Liver (tissue), 9 donors: ENCODE measurements around the gene CRACR2A. TPM values are rescaled to one million over a fixed set of nuclear protein-coding genes. Genes with fewer than 3 reads are reported as not detected.

Experiments
- DNase-seq: peaks from one replicate; pipeline ENCODE4 v3.0.0-alpha.2; 2017; ENCODE audit warnings: low spot score
- H3K27ac ChIP-seq, 2 donors: one replicate each; pipeline ENCODE4 v1.7.0; 2013; ENCODE audit warnings: inconsistent platforms in 2 of 2, low read length in 2 of 2, control low read depth in 1 of 2, low read depth in 1 of 2, mild to moderate bottlenecking in 1 of 2
- H3K27me3 ChIP-seq, 4 donors: one replicate each; pipeline versions ENCODE4 v1.6.1 to v1.7.0; 2013; ENCODE audit warnings: low read length in 3 of 4, inconsistent platforms in 1 of 4, mild to moderate bottlenecking in 1 of 4, moderate library complexity in 1 of 4; ENCODE audit not compliant: control insufficient read depth in 4 of 4, insufficient read depth in 4 of 4
- H3K36me3 ChIP-seq, 4 donors: one replicate each; pipeline versions ENCODE4 v1.6.1 to v1.7.0; 2013; ENCODE audit warnings: low read length in 3 of 4, mild to moderate bottlenecking in 3 of 4, low read depth in 1 of 4, moderate library complexity in 1 of 4; ENCODE audit not compliant: control insufficient read depth in 4 of 4, insufficient read depth in 3 of 4
- H3K4me1 ChIP-seq, 4 donors: one replicate each; pipeline versions ENCODE4 v1.6.1 to v1.7.0; 2013; ENCODE audit warnings: low read length in 3 of 4, mild to moderate bottlenecking in 3 of 4, moderate library complexity in 1 of 4; ENCODE audit not compliant: control insufficient read depth in 4 of 4, insufficient read depth in 4 of 4
- H3K4me3 ChIP-seq, 3 donors: one replicate each; pipeline versions ENCODE4 v1.6.1 to v1.7.0; 2013; ENCODE audit warnings: low read length in 3 of 3, control low read depth in 1 of 3, low read depth in 1 of 3, mild to moderate bottlenecking in 1 of 3
- H3K9ac ChIP-seq, 2 donors: one replicate each; pipeline ENCODE4 v1.7.0; 2013; ENCODE audit warnings: low read length in 2 of 2, mild to moderate bottlenecking in 2 of 2, moderate library complexity in 2 of 2, control low read depth in 1 of 2, low read depth in 1 of 2
- H3K9me3 ChIP-seq, 4 donors: one replicate each; pipeline versions ENCODE4 v1.6.1 to v1.7.0; 2013; ENCODE audit warnings: low read length in 3 of 4; ENCODE audit not compliant: control insufficient read depth in 4 of 4
- FOXA1 ChIP-seq: IDR thresholded peaks from 2 replicates; pipeline ENCODE4 v1.6.1; 2016; ENCODE audit warnings: antibody characterized with exemption
- FOXA2 ChIP-seq: IDR thresholded peaks from 2 replicates; pipeline ENCODE4 v1.6.1; 2016; ENCODE audit warnings: antibody characterized with exemption
- GABPA ChIP-seq, 2 donors: IDR thresholded peaks in 1 of 2; conservative IDR thresholded peaks in 1 of 2; 2 replicates each; pipeline ENCODE4 v1.6.1; 2016; ENCODE audit warnings: antibody characterized with exemption in 2 of 2, mild to moderate bottlenecking in 1 of 2, moderate library complexity in 1 of 2
- HNF4A ChIP-seq, 2 donors: conservative IDR thresholded peaks; 2 replicates each; pipeline ENCODE4 v1.6.1; 2016; ENCODE audit warnings: antibody characterized with exemption in 2 of 2, mild to moderate bottlenecking in 2 of 2
- HNF4G ChIP-seq: IDR thresholded peaks from 2 replicates; pipeline ENCODE4 v1.6.1; 2016; ENCODE audit warnings: antibody characterized with exemption
- JUND ChIP-seq, 2 donors: IDR thresholded peaks; 2 replicates each; pipeline ENCODE4 v1.6.1; 2016; ENCODE audit warnings: antibody characterized with exemption in 2 of 2
- RAD21 ChIP-seq, 2 donors: IDR thresholded peaks; 2 replicates each; pipeline ENCODE4 v1.6.1; 2016; ENCODE audit warnings: antibody characterized with exemption in 2 of 2, mild to moderate bottlenecking in 2 of 2
- RXRA ChIP-seq, 2 donors: IDR thresholded peaks; 2 replicates each; pipeline ENCODE4 v1.6.1; 2017 to 2018; ENCODE audit warnings: antibody characterized with exemption in 2 of 2, mild to moderate bottlenecking in 1 of 2
- SP1 ChIP-seq: IDR thresholded peaks from 2 replicates; pipeline ENCODE4 v1.6.1; 2018; ENCODE audit warnings: antibody characterized with exemption, mild to moderate bottlenecking
- TAF1 ChIP-seq: conservative IDR thresholded peaks from 2 replicates; pipeline ENCODE4 v1.6.1; 2016; ENCODE audit warnings: antibody characterized with exemption, mild to moderate bottlenecking
- YY1 ChIP-seq: IDR thresholded peaks from 2 replicates; pipeline ENCODE4 v1.6.1; 2016; ENCODE audit warnings: antibody characterized with exemption, mild to moderate bottlenecking
- WGBS: extraction: QIAGEN DNeasy Blood & Tissue Kit; methylation state at CpG from one replicate; pipeline ENCODE4 v1.1.7; 2013; 5-methylcytosine and 5-hydroxymethylcytosine counted together
- polyA plus RNA-seq, 2 donors: library from polyadenylated mRNA; stranded (reverse) in 1 of 2; unstranded in 1 of 2; fragments of 200-250 nt in 1 of 2; fragments of >200 nt in 1 of 2; fragmentation: Nextera tagmentation in 1 of 2; extraction: Ambion mirVana in 1 of 2; gene quantifications; one replicate each; pipeline versions ENCODE4 v1.2.1 to v1.2.3, GENCODE V29; 2013 to 2015
- total RNA-seq, 2 donors: library from RNA; depleted of rRNA; stranded (reverse); fragments of >200 nt; gene quantifications; one replicate each; pipeline ENCODE4 v1.2.3, GENCODE V29; 2014
- TF ChIP-seq, protein P1 (sequence below): IDR thresholded peaks from 2 replicates; pipeline ENCODE4 v1.6.1; 2016; ENCODE audit warnings: antibody characterized with exemption, mild to moderate bottlenecking
- TF ChIP-seq, protein P2 (sequence below): IDR thresholded peaks from 2 replicates; pipeline ENCODE4 v1.6.1; 2016; ENCODE audit warnings: antibody characterized with exemption
- TF ChIP-seq, protein P3 (sequence below): IDR thresholded peaks from 2 replicates; pipeline ENCODE4 v1.6.1; 2016; ENCODE audit warnings: antibody characterized with exemption
- TF ChIP-seq, protein P4 (sequence below): fragments of 150-350 bp; IDR thresholded peaks from 2 replicates; pipeline ENCODE4 v1.5.1; 2017; ENCODE audit warnings: improper control_type of control experiment, low read depth, low read length; ENCODE audit not compliant: missing input control
- TF ChIP-seq, protein P5 (sequence below): IDR thresholded peaks from 2 replicates; pipeline ENCODE4 v1.6.1; 2016; ENCODE audit warnings: antibody characterized with exemption
- donor health status: healthy.
- donor health status: healthy.
- donor health status: healthy.
- donor health status: healthy.
- donor health status: healthy.

CRACR2A gene
- total and polyA plus RNA-seq, 4 donors: 0.33 to 4.2 (median 1.4) TPM

DNA sequence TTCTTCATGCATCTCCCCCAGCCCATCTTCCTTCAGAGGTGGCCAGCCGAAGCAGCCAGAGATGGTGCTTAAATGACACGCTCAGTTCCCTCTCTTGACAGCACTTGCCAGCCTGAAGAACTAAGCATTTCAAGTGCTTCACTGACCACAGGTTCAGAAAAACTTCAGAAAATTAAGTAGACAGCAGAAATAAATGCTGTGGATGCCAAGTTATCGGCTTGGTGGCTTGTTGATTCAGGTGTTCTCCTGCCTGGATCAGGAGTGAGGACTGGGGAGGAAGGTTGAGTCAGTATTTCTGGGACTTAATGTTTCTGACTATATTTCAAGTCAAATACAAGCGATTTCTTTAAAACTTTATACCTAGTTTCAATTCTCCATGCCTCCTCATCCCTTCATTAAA lies 58.2 kb downstream of the CRACR2A start (continued):
- TF ChIP-seq, protein P1, sequence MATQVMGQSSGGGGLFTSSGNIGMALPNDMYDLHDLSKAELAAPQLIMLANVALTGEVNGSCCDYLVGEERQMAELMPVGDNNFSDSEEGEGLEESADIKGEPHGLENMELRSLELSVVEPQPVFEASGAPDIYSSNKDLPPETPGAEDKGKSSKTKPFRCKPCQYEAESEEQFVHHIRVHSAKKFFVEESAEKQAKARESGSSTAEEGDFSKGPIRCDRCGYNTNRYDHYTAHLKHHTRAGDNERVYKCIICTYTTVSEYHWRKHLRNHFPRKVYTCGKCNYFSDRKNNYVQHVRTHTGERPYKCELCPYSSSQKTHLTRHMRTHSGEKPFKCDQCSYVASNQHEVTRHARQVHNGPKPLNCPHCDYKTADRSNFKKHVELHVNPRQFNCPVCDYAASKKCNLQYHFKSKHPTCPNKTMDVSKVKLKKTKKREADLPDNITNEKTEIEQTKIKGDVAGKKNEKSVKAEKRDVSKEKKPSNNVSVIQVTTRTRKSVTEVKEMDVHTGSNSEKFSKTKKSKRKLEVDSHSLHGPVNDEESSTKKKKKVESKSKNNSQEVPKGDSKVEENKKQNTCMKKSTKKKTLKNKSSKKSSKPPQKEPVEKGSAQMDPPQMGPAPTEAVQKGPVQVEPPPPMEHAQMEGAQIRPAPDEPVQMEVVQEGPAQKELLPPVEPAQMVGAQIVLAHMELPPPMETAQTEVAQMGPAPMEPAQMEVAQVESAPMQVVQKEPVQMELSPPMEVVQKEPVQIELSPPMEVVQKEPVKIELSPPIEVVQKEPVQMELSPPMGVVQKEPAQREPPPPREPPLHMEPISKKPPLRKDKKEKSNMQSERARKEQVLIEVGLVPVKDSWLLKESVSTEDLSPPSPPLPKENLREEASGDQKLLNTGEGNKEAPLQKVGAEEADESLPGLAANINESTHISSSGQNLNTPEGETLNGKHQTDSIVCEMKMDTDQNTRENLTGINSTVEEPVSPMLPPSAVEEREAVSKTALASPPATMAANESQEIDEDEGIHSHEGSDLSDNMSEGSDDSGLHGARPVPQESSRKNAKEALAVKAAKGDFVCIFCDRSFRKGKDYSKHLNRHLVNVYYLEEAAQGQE: no peak
- TF ChIP-seq SP1 (no peak), YY1 (no peak), RXRA (IDR thresholded peaks at IDR 0.05) (no peak)
- TF ChIP-seq, protein P2, sequence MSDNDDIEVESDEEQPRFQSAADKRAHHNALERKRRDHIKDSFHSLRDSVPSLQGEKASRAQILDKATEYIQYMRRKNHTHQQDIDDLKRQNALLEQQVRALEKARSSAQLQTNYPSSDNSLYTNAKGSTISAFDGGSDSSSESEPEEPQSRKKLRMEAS: no peak

DNA sequence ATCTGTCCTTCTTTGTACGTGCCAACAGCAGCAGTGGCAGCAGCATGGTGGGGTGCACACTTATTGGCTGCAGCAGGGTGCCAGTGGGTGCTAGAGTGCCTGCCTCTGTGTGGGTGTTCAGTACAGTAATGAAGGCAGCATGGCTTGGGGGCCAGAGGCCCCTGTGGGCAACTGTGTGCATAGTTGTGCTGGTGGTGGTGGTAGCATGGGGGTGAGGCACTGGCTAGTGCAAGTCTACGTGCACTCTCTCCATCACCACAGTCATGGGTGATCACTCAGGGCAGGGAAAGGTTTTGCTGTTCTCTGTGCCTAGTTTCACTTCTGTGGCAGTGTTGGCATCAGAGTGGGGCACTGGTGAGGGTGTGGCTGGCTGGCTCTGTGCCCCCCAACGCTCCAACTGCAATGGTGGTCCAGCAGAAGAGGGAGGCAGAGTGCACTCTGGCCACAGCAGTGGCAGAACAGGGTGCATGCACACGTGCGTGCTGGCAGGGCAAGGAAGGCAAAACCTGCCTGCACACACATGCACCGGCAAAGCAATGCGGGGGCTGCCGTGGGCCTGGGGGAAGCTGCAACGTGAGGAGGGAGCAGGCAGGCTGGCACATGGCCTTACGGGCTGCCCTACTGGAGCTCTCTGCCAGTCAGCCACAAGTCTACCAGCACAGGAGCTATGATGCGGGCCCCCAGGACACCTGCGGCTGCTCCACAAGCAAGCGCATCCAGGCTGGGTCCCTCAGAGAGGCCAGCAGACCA lies 60.1 kb downstream of the CRACR2A start:
- H3K9me3 ChIP-seq: no peaks in the 10 kb centered on the region
- H3K4me3 ChIP-seq: no peak overlapping the region
- H3K27me3 ChIP-seq: no peaks in the 10 kb centered on the region
- 97% methylated on average over 13 of the region's 13 CpGs for WGBS
- H3K36me3 ChIP-seq: no peaks in the 10 kb centered on the region
- no peak overlapping the region for H3K9ac ChIP-seq
- TF ChIP-seq JUND (IDR thresholded peaks at IDR 0.05) (no peak), RXRA (IDR thresholded peaks at IDR 0.05) (no peak), SP1 (no peak), HNF4G (no peak), YY1 (no peak), FOXA1 (no peak), HNF4A (conservative IDR thresholded peaks at IDR 0.05) (no peak), RAD21 (IDR thresholded peaks at IDR 0.05) (no peak), GABPA (IDR thresholded peaks at IDR 0.05 in 1 of 2, conservative IDR thresholded peaks at IDR 0.05 in 1 of 2) (no peak), TAF1 (no peak), FOXA2 (no peak)
- TF ChIP-seq, protein P3, sequence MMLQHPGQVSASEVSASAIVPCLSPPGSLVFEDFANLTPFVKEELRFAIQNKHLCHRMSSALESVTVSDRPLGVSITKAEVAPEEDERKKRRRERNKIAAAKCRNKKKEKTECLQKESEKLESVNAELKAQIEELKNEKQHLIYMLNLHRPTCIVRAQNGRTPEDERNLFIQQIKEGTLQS: no peak
- TF ChIP-seq, protein P1: no peak
- TF ChIP-seq, protein P4, sequence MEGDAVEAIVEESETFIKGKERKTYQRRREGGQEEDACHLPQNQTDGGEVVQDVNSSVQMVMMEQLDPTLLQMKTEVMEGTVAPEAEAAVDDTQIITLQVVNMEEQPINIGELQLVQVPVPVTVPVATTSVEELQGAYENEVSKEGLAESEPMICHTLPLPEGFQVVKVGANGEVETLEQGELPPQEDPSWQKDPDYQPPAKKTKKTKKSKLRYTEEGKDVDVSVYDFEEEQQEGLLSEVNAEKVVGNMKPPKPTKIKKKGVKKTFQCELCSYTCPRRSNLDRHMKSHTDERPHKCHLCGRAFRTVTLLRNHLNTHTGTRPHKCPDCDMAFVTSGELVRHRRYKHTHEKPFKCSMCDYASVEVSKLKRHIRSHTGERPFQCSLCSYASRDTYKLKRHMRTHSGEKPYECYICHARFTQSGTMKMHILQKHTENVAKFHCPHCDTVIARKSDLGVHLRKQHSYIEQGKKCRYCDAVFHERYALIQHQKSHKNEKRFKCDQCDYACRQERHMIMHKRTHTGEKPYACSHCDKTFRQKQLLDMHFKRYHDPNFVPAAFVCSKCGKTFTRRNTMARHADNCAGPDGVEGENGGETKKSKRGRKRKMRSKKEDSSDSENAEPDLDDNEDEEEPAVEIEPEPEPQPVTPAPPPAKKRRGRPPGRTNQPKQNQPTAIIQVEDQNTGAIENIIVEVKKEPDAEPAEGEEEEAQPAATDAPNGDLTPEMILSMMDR: no peak
- TF ChIP-seq, protein P5, sequence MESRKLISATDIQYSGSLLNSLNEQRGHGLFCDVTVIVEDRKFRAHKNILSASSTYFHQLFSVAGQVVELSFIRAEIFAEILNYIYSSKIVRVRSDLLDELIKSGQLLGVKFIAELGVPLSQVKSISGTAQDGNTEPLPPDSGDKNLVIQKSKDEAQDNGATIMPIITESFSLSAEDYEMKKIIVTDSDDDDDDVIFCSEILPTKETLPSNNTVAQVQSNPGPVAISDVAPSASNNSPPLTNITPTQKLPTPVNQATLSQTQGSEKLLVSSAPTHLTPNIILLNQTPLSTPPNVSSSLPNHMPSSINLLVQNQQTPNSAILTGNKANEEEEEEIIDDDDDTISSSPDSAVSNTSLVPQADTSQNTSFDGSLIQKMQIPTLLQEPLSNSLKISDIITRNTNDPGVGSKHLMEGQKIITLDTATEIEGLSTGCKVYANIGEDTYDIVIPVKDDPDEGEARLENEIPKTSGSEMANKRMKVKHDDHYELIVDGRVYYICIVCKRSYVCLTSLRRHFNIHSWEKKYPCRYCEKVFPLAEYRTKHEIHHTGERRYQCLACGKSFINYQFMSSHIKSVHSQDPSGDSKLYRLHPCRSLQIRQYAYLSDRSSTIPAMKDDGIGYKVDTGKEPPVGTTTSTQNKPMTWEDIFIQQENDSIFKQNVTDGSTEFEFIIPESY: no peak
- no peaks in the 10 kb centered on the region for H3K4me1 ChIP-seq
- DNase-seq: no peak
- no peak overlapping the region for H3K27ac ChIP-seq
